Measurements from ENCODE around the gene FBXL4. TPM values are rescaled to one million over a fixed set of nuclear protein-coding genes. Genes with fewer than 3 reads are reported as not detected.

The FBXL4 gene
- 10 to 100 TPM; 13.2 to 23.8 (median 22.5) TPM for total RNA-seq
- long read RNA-seq, donor 1, full-length matches to known transcripts, result 9 of 16 reads
- long read RNA-seq, donor 1, partial matches to known transcripts, result 3 of 16 reads
- long read RNA-seq, donor 1, other reads (novel, unspliced or antisense), result 4 of 16 reads
- long read RNA-seq, donor 2, full-length matches to known transcripts, result 7 of 12 reads
- long read RNA-seq, donor 2, partial matches to known transcripts, result 0 of 12 reads
- long read RNA-seq, donor 2, other reads (novel, unspliced or antisense), result 5 of 12 reads

DNA sequence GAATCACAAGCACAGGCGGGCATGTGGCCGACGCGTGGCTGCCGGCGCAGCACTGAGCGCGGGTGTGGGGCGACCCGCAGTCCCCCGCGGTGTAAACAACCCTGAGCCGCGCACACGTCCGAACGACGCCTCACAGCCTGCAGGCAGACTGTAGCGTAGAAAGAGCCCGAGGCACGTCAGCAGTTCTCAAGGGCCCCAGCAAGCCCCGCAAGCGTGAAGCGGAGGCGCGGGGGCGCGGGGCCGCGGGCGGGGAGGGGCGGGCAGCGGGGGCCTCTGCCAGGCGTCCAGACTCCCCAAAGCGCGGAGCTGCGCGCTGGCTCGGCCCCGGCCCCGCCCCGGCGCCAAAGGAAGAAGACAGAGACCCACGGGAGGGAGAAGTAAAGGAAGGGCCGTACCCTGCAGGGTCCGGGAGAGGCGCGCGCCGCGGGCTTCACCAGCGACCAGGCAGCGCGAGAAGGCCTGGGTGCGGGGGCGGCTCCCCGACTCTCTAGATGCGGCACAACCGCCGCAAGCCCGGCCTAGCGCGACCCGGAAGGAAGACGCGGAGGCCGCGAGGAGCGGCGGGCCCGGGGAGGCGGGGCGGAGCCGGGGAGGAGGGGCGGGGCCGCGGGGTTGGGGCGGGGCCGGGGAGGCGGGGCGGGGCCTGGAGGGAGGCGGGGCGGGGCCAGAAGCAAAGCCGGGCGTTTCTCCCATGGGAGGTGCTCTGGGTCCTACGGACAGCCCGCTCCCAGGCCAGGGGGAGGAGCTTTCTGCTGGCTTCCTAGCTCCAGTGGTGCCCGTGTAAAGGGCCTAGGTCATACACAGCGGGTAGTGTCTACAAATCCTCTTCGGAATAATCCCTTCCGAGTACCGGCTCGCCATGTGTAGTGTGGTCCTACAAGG, at the start of gene FBXL4:
Gene FBXL4 (minus strand): TSS at position 536 of the 882 bp plus-strand sequence. CDS start 20,958 bp downstream, outside the sequence.
- H3K4me3 ChIP-seq, result peak within 1 kb of the TSS; percentile 69
- H3K9me3 ChIP-seq, result no peaks in the 10 kb centered on the region
- peak; percentile 95 for ATAC-seq
- H3K36me3 ChIP-seq (ENCODE audit: low read depth), result no peaks in the 10 kb centered on the region
- DNase-seq, result peak; percentile 89 to 92 (median 90)
- TF ChIP-seq, protein P1, sequence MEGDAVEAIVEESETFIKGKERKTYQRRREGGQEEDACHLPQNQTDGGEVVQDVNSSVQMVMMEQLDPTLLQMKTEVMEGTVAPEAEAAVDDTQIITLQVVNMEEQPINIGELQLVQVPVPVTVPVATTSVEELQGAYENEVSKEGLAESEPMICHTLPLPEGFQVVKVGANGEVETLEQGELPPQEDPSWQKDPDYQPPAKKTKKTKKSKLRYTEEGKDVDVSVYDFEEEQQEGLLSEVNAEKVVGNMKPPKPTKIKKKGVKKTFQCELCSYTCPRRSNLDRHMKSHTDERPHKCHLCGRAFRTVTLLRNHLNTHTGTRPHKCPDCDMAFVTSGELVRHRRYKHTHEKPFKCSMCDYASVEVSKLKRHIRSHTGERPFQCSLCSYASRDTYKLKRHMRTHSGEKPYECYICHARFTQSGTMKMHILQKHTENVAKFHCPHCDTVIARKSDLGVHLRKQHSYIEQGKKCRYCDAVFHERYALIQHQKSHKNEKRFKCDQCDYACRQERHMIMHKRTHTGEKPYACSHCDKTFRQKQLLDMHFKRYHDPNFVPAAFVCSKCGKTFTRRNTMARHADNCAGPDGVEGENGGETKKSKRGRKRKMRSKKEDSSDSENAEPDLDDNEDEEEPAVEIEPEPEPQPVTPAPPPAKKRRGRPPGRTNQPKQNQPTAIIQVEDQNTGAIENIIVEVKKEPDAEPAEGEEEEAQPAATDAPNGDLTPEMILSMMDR (IDR thresholded peaks at IDR 0.05), result no peak
- peaks cover 19% of the 10 kb centered on the region for H3K4me1 ChIP-seq (ENCODE audit: low read depth)
- intact Hi-C loops (cut with DNase I, micrococcal nuclease), result no loop called here

DNA sequence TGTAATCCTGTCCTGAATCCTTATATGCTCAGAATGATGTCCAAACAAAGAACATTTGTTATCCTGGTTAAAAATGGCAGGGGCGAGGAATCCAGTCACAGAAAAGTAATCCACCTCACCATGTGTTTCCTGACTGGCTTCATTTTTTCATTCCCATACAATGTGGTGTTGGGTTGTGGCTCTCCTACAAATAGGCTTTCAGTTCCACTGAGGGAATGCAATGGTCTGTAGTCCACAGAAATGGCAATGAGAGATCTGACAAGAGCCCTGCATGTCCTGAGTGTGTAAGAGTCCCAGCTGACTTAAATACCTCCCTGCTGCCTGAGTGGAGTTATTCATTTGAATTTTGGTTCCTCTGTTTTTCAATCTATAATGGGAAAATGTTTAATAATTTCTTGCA, 47.4 kb upstream of the FBXL4 start:
- ATAC-seq (no peak), DNase-seq (no peak)
- no peaks in the 10 kb centered on the region for H3K4me1 ChIP-seq (ENCODE audit: low read depth)
- no peak overlapping the region for H3K4me3 ChIP-seq
- no peaks in the 10 kb centered on the region for H3K36me3 ChIP-seq (ENCODE audit: low read depth)
- intact Hi-C loops (cut with DNase I, micrococcal nuclease), result no loop called here
- TF ChIP-seq, protein P1 (IDR thresholded peaks at IDR 0.05), result no peak
- H3K9me3 ChIP-seq, result no peaks in the 10 kb centered on the region

DNA sequence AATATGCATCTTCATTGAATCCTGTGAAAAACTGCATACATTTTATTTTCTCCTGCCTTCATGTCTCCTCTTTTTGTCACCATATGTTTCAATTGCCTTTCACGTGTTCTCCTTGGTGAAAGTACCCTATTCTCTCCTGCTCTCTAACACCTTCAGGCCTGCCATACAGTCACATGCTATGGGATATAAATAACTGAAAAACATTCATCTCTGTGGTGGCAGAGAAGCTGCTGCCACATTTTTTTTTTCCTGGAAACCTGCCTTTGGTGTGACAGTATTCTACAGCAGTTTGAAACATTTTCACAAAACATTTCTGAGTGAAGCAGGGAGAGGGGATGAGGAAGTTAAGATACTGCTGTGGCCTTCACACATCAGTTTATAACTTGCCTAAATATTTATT, 44.8 kb upstream of the FBXL4 start:
- ATAC-seq (no peak), DNase-seq (no peak)
- H3K36me3 ChIP-seq (ENCODE audit: low read depth), result no peaks in the 10 kb centered on the region
- no peak overlapping the region for H3K4me3 ChIP-seq
- intact Hi-C loops (cut with DNase I, micrococcal nuclease), result no loop called here
- H3K9me3 ChIP-seq, result no peaks in the 10 kb centered on the region
- H3K4me1 ChIP-seq (ENCODE audit: low read depth), result no peaks in the 10 kb centered on the region
- TF ChIP-seq, protein P1 (IDR thresholded peaks at IDR 0.05), result no peak

DNA sequence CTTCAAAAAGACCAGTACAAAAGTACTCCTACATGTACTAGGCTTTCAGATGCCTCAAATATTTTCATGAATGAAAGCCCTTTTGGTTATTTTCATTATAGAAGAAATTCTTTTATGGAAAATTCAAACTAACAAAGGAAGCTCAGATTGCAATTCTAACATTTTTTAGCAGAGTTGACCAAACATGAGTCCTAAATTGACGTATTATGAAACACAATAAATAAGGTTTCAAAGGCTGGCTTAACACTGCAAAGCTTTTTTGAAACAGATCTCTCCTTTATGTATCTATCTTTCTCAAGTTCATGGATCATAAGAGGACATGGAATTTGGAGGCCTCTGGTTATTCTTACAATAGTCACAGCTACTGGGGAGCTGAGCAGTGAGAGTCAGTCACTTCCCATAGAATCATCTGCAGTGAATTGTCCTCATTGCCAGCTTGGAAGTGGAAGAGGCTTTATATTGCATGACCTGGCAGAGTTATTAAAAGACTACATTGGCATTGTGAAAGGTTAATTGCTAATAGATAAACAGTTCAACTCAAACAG, 38.4 kb upstream of the FBXL4 start:
- intact Hi-C loops (cut with DNase I, micrococcal nuclease), result no loop called here
- H3K9me3 ChIP-seq, result no peaks in the 10 kb centered on the region
- ATAC-seq (no peak), DNase-seq (no peak)
- H3K4me1 ChIP-seq (ENCODE audit: low read depth), result no peaks in the 10 kb centered on the region
- H3K36me3 ChIP-seq (ENCODE audit: low read depth), result no peaks in the 10 kb centered on the region
- TF ChIP-seq, protein P1 (IDR thresholded peaks at IDR 0.05), result no peak
- H3K4me3 ChIP-seq, result no peak overlapping the region

DNA sequence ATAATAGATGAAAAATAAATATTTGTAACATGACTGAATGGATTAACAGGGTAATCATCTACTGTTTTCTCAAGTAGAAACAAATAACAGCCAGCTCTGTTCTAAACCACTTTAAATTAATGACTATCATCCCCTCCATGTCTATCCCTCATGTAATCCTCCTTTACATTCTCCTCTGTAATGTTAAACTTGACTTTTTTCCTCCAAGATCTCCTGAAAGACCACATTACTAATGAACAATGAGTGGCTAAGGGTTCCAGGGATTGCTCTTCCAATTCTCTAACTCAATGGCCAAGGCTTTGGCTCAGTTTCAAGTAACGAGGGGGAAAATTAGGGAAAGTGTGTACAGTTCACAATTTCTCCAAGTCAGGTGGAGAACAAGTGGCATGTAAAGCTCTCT, 37.6 kb upstream of the FBXL4 start:
- H3K9me3 ChIP-seq, result no peaks in the 10 kb centered on the region
- no peaks in the 10 kb centered on the region for H3K4me1 ChIP-seq (ENCODE audit: low read depth)
- no peaks in the 10 kb centered on the region for H3K36me3 ChIP-seq (ENCODE audit: low read depth)
- intact Hi-C loops (cut with DNase I, micrococcal nuclease), result no loop called here
- DNase-seq (no peak), ATAC-seq (no peak)
- H3K4me3 ChIP-seq, result no peak overlapping the region
- TF ChIP-seq, protein P1 (IDR thresholded peaks at IDR 0.05), result no peak
